DMS 273 treated with DMSO at 0.1 percent for 48 hours (cell line): ENCODE measurements around the gene RAB40B.

Experiments
- DNase-seq: peaks from one replicate; lab custom pipeline; 2025; lab: John Stamatoyannopoulos, UW

The RAB40B gene

GRCh38 chr17:82691714-82692113 lies 6.8 kb downstream of the RAB40B start:
- DNase-seq = no peak

- no peak for DNase-seq
Measured at GRCh38 chr17:82690786-82691489, 7.6 kb downstream of the RAB40B start.

- no peak for DNase-seq
Measured at GRCh38 chr17:82689077-82689476, 9.4 kb downstream of the RAB40B start.

GRCh38 chr17:82687871-82688270 lies 10.6 kb downstream of the RAB40B start:
- DNase-seq = no peak

- no peak for DNase-seq
Measured at GRCh38 chr17:82687375-82687861, 11.1 kb downstream of the RAB40B start.

GRCh38 chr17:82686366-82687324 lies 11.9 kb downstream of the RAB40B start:
- no peak for DNase-seq

GRCh38 chr17:82685291-82685690 lies 13.2 kb downstream of the RAB40B start:
- DNase-seq = no peak

GRCh38 chr17:82684228-82684841 lies 14.2 kb downstream of the RAB40B start:
- DNase-seq = no peak

- DNase-seq = no peak
Measured at GRCh38 chr17:82683534-82683933, 15.0 kb downstream of the RAB40B start.

GRCh38 chr17:82681547-82681946 lies 17.0 kb downstream of the RAB40B start:
- no peak for DNase-seq

- no peak for DNase-seq
Measured at GRCh38 chr17:82679586-82680465, 18.7 kb downstream of the RAB40B start.

- no peak for DNase-seq
Measured at GRCh38 chr17:82678265-82678891, 20.1 kb downstream of the RAB40B start.

GRCh38 chr17:82677353-82677925 lies 21.1 kb downstream of the RAB40B start:
- no peak for DNase-seq

- no peak for DNase-seq
Measured at GRCh38 chr17:82675476-82676245, 22.8 kb downstream of the RAB40B start.

GRCh38 chr17:82674656-82675475 lies 23.6 kb downstream of the RAB40B start:
- no peak for DNase-seq

GRCh38 chr17:82670661-82671450 lies 27.6 kb downstream of the RAB40B start:
- DNase-seq = no peak

- no peak for DNase-seq
Measured at GRCh38 chr17:82668631-82669099, 29.8 kb downstream of the RAB40B start.

GRCh38 chr17:82668024-82668630 lies 30.4 kb downstream of the RAB40B start:
- DNase-seq = no peak
